Esophagus squamous epithelium (tissue), 4 donors: ENCODE data around the gene FAM177A1.

Experiments used
- POLR2A ChIP-seq, 4 donors: fragments of 450-650 bp; IDR thresholded peaks; one replicate each; pipeline ENCODE4 v1.6.1; 2017; ENCODE audit warnings: antibody characterized with exemption in 4 of 4, mild to moderate bottlenecking in 4 of 4, moderate library complexity in 3 of 4
- TF ChIP-seq, protein P1 (sequence below), 6 experiments: fragments of 450-650 bp in 4 of 6; fragments of 200-600 bp in 2 of 6; sonication (generic) in 2 of 6; IDR thresholded peaks; one replicate each; pipeline ENCODE4 v1.5.1; 2016 to 2019; ENCODE audit warnings: antibody characterized with exemption in 6 of 6, mild to moderate bottlenecking in 4 of 6, moderate library complexity in 4 of 6

DNA sequence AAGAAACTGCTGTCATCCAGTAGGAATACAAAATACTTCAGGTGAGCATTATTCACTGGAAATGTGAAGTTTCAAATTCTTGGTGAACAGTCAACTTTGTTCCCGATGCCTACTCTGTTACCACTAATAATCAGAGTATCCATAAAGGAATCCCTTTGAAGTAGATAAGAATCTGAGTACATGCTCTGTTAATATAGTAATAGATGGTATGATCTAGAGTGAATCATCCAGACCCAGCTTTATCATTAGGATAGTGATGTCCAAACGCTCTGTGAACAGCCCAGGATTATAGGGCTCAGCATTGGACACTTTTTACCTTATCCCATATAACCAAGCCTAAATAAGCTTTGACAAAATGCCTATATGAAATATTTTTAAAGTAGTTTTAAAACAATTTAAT is 42.4 kb downstream of the FAM177A1 start:
- TF ChIP-seq POLR2A (IDR thresholded peaks at IDR 0.05) = no peak
- TF ChIP-seq, protein P1, sequence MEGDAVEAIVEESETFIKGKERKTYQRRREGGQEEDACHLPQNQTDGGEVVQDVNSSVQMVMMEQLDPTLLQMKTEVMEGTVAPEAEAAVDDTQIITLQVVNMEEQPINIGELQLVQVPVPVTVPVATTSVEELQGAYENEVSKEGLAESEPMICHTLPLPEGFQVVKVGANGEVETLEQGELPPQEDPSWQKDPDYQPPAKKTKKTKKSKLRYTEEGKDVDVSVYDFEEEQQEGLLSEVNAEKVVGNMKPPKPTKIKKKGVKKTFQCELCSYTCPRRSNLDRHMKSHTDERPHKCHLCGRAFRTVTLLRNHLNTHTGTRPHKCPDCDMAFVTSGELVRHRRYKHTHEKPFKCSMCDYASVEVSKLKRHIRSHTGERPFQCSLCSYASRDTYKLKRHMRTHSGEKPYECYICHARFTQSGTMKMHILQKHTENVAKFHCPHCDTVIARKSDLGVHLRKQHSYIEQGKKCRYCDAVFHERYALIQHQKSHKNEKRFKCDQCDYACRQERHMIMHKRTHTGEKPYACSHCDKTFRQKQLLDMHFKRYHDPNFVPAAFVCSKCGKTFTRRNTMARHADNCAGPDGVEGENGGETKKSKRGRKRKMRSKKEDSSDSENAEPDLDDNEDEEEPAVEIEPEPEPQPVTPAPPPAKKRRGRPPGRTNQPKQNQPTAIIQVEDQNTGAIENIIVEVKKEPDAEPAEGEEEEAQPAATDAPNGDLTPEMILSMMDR (IDR thresholded peaks at IDR 0.05) = no peak
